ENCODE results near the gene CEP112. TPM values are rescaled to one million over a fixed set of nuclear protein-coding genes. Genes with fewer than 3 reads are reported as not detected.

CEP112 gene
- polyA plus RNA-seq, 3 donors: 7.6 to 20.1 (median 12.7) TPM

- 93 to 94% (median 94%) methylated on average over 2 of the region's 2 CpGs for WGBS, 3 donors
- H3K27ac ChIP-seq (ENCODE audit: low read depth, low read length): no peak overlapping the region
Observed at GRCh38 chr17:65966072-65966695, 225.7 kb downstream of the CEP112 start.

- 94 to 97% (median 97%) methylated on average over 3 of the region's 3 CpGs for WGBS, 3 donors
- no peak overlapping the region for H3K27ac ChIP-seq (ENCODE audit: low read depth, low read length)
Observed at GRCh38 chr17:65963179-65963578, 228.8 kb downstream of the CEP112 start.

GRCh38 chr17:65959630-65960029, 232.3 kb downstream of the CEP112 start:
- WGBS, 3 donors: 97 to 99% (median 98%) methylated on average over 3 of the region's 3 CpGs
- no peak overlapping the region for H3K27ac ChIP-seq (ENCODE audit: low read depth, low read length)

- H3K27ac ChIP-seq (ENCODE audit: low read depth, low read length): no peak overlapping the region
- 93 to 100% (median 97%) methylated on average over 1 of the region's 1 CpG for whole genome bisulfite sequencing, 3 donors
Observed at GRCh38 chr17:65956814-65957213, 235.1 kb downstream of the CEP112 start.

GRCh38 chr17:65954148-65954449, 237.8 kb downstream of the CEP112 start:
- 70 to 98% (median 96%) methylated on average over 2 of the region's 2 CpGs for WGBS, 3 donors
- H3K27ac ChIP-seq (ENCODE audit: low read depth, low read length): no peak overlapping the region

- 87 to 96% (median 92%) methylated on average over 11 of the region's 11 CpGs for WGBS, 3 donors
- no peak overlapping the region for H3K27ac ChIP-seq (ENCODE audit: low read depth, low read length)
Observed at GRCh38 chr17:65953316-65954147, 238.4 kb downstream of the CEP112 start.

- 91 to 100% (median 94%) methylated on average over 1 of the region's 1 CpG for WGBS, 3 donors
Observed at GRCh38 chr17:65952586-65952985, 239.3 kb downstream of the CEP112 start.

GRCh38 chr17:65952015-65952414, 239.9 kb downstream of the CEP112 start:
- no peak overlapping the region for H3K27ac ChIP-seq (ENCODE audit: low read depth, low read length)

More at GRCh38 chr17:65952586-65952985, 239.3 kb downstream of the CEP112 start:
- no peak overlapping the region for H3K27ac ChIP-seq (ENCODE audit: low read depth, low read length)

GRCh38 chr17:65947831-65948230, 244.1 kb downstream of the CEP112 start:
- 97 to 99% (median 97%) methylated on average over 2 of the region's 2 CpGs for WGBS, 3 donors

GRCh38 chr17:65942592-65942991, 249.3 kb downstream of the CEP112 start:
- no peak overlapping the region for H3K27ac ChIP-seq (ENCODE audit: low read depth, low read length)
- WGBS, 3 donors: 86 to 100% (median 91%) methylated on average over 1 of the region's 1 CpG

More at GRCh38 chr17:65947831-65948230, 244.1 kb downstream of the CEP112 start:
- H3K27ac ChIP-seq (ENCODE audit: low read depth, low read length): no peak overlapping the region

GRCh38 chr17:65941356-65941899, 250.5 kb downstream of the CEP112 start:
- 69 to 87% (median 78%) methylated on average over 4 of the region's 4 CpGs for WGBS, 3 donors
- H3K27ac ChIP-seq (ENCODE audit: low read depth, low read length): no peak overlapping the region

- 77 to 90% (median 86%) methylated on average over 3 of the region's 3 CpGs for WGBS, 3 donors
- no peak overlapping the region for H3K27ac ChIP-seq (ENCODE audit: low read depth, low read length)
Observed at GRCh38 chr17:65936013-65936412, 255.9 kb downstream of the CEP112 start.

- H3K27ac ChIP-seq (ENCODE audit: low read depth, low read length): no peak overlapping the region
- 80 to 98% (median 98%) methylated on average over 4 of the region's 4 CpGs for WGBS, 3 donors
Observed at GRCh38 chr17:65933290-65933689, 258.6 kb downstream of the CEP112 start.

- H3K27ac ChIP-seq (ENCODE audit: low read depth, low read length): no peak overlapping the region
- WGBS, 3 donors: 83 to 86% (median 86%) methylated on average over 3 of the region's 3 CpGs
Observed at GRCh38 chr17:65931246-65932149, 260.4 kb downstream of the CEP112 start.

- no peak overlapping the region for H3K27ac ChIP-seq (ENCODE audit: low read depth, low read length)
- 72 to 89% (median 81%) methylated on average over 2 of the region's 2 CpGs for WGBS, 3 donors
Observed at GRCh38 chr17:65930140-65930730, 261.7 kb downstream of the CEP112 start.

GRCh38 chr17:65926599-65926998, 265.3 kb downstream of the CEP112 start:
- 97 to 99% (median 99%) methylated on average over 5 of the region's 5 CpGs for WGBS, 3 donors
- no peak overlapping the region for H3K27ac ChIP-seq (ENCODE audit: low read depth, low read length)

- no peak overlapping the region for H3K27ac ChIP-seq (ENCODE audit: low read depth, low read length)
- WGBS, 3 donors: 74 to 89% (median 80%) methylated on average over 8 of the region's 8 CpGs
Observed at GRCh38 chr17:65925606-65926307, 266.2 kb downstream of the CEP112 start.

GRCh38 chr17:65920996-65921395, 270.9 kb downstream of the CEP112 start:
- 26 to 64% (median 58%) methylated on average over 6 of the region's 6 CpGs for WGBS, 3 donors
- no peak overlapping the region for H3K27ac ChIP-seq (ENCODE audit: low read depth, low read length)

All from adipose tissue (tissue), 3 donors.